CD1c-positive myeloid dendritic cell (primary cell): ENCODE data around the gene MIDN.

Source experiments
- DNase-seq: peaks from one replicate; pipeline ENCODE4 v3.0.0-alpha.2; 2016; ENCODE audit errors: extremely low spot score

The MIDN gene

DNA sequence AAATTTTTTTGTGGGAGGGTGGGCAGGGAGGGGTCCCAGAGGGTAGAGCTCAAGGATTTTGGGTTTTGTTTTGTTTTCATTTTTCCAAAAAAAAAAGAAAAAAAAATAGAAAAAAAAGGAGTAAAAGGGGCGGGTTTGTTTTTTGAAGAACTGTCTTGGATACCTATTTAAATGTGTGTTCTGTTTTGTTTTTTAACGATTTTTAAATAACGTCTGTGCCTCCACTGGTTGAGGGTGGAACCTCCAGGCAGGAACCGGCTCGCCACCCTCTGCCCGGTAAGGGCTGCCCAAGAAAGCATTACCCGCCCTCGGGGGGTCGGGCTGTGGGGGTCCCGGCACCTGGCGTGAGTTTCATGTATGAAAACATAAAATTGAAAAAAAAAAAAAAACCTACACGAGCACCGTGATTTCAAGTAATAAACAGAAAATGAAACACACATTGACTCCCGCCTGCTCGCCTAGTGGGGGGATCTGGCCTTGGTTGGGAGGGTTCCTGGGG, 10.4 kb downstream of the MIDN start:
- no peak for DNase-seq

DNA sequence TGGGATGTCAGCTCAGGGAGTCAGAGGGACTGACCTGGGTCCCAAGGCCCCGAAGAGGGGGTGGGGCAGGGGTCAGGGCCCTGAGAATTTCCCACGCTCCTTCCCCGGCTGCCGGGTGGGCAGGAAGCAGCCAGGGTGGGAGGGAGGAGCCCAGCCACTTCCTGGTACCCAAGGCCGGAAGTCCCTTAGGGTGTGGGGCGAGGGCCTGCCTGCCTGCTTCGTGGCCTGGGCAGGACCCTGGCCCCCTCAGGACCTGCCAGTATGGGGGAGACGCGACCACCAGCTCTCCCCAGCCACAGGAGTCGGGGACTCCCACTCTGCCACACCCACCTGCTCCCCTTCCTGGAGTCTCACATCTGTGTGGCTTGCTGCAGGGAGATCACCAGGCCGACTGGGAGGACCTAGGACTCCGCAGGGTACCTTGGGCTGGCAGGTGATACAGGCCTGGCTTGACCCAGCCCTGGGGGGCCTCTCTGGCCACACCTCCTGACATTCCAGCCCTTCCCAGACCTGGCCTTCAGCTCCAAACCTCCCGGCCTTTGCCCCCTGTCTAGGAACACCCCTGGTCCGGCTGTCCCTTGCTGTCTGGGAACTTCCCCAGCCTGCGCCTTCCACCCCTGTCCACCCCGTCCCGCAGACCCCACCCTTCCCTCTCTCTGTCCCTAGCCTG, 11.0 kb downstream of the MIDN start:
- peak; percentile 69 for DNase-seq

DNA sequence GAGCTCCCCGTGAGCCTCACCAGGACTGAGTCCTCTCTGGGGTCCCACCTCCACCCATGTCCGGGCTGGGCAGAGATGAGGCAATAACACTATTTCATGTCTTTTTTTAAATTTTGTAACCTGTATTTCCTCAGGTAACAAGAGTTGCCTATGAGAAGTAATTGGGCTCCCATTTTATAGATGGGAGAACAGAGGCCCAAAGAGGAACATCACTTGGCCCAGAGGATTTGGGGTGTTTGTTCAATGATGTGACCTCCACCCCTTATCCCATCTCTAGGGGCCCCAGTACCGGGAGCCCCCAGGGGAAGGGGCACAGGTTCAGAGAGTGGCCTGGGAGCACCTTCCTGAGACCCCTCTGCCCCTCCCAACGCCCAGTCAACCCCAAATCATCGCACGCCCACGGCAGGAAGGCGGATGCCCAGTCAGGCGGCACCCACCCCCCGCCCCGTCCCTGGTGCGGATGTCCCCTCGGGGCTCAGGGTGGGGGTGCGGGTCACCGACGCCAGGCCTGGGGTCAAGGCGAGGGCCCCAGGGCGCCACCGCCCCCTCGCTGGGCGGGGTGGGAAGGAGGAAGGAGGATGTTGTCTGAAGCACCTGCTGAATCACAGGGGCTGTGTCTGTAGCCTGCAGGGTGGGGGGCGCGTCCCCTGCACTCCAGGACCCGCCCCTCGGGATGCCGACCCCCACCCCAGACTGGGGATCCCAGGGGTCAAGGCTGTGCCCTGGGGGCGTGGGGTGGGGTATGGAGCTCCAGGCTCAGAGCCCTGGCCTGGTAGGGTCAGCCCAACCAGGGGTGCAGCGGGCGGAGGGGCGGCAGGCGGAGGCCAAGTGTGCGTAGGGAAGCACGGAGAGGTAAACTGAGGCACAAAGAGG, 11.7 kb downstream of the MIDN start:
- DNase-seq = peak; percentile 86

DNA sequence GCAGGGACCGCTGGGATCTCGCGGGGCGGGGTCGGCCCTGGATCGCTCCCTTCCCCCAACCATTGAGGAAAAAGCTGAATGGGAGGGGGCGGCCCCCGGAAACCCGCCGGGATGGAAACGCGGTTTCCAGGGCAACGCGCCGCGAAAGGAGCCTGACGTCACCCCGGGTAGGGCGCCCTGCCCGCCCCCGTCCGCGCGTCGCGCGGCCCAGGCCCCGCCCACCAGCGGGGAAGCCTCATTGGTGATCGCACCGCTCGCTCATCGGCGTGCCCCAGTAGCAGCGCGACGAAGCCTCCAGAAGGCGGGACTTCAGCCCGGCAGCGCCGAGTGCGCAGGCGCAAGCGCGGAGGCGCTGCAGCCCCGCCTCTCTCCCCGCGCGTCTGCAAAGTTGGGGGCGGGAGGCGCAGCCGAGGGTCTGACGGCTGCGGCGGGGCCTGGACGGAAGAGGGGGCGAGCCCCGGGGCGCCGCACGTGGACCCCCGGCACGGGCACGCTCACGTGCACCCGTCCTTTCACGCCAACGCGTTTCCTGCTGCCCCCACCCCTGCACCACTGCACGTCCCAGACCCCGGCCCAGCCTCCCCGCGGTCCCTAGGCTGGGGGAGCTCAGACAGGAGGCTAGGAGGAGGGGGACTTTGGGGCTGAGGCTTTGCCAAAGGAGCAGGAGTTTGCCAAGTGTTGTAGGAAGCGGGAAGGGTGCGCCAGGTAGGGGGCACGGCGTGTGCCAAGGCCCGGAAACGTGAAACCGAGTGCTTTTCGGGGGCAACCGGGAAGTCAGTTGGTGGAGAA, 12.6 kb downstream of the MIDN start:
- peak; percentile 99 for DNase-seq

DNA sequence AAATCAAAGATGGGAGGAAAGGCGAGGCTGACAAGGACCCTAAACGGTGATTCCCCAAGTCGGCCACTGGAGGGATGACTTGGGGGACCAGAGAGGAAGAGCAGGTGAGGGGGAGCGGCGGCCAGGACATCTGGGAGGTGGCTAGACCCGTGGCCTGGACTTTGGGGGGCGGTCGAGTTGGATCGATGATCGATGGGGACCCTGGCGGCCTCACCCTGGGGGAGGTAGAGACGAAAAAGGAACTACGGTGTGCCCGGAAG, 13.1 kb downstream of the MIDN start:
- DNase-seq = no peak

DNA sequence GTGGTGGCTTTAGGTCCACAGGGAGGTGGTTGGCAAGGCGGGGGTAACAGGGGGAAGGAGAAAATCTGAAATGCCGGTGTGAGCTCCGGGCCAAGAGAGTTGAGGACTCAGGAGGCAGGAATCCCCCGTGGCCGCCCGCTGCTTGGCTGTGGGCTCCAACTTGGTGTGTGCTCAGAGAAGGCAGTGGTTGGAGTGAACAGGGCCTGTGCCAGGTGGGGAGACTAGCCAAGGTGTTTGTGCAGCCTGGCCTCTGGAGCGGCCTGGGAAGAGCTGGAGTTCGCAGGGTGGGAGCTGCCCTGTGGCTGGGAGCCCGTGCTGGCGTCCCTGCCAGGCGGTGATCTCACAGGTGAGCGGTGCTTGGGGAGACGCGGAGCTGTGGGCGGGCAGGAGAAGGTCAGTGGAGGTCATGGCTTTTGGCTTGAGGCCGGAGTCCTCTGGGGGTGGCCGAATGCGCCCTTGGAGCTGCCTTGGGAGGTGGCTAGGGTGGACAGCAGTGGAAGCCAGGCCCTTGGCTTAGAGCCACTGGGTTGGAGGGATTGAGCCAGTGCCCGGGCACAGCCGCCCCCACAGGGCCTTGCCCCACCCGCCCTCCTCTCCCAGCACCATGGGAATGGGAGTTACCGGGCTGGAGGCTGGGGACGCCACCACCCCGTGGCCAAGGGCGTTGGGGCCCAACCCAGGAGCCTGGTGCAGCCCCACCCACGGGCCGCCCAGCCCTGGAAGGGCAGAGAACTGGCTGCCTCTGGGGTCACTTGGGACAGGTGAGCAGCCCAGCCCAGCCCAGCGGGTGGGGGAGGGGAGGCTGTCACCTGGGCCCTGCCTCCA, 13.6 kb downstream of the MIDN start:
- DNase-seq = peak; percentile 45

DNA sequence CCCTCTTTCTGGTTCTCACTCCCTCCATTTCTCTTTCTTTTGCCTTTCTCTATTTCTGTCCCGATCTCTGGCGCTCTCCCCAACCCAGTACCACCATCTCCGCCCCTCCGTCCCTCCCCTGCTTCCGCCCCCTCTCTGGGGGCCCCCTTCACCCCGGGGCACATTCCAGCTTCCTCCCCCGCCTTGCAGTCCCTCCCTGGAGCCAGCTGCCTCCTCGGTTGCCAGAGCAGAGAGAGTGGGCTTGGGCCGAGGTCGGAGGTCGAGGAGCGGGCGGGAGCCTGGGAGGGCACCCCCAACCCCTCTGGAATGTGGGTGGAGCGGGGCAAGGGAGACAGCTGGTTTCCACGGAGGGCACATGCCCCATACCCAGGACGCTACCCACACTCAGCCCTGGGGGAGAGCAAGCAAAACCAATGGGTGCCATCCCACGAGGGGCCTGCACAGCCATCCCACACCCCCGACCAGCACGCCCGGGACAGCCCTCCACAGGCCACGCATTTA, 14.3 kb downstream of the MIDN start:
- no peak for DNase-seq

DNA sequence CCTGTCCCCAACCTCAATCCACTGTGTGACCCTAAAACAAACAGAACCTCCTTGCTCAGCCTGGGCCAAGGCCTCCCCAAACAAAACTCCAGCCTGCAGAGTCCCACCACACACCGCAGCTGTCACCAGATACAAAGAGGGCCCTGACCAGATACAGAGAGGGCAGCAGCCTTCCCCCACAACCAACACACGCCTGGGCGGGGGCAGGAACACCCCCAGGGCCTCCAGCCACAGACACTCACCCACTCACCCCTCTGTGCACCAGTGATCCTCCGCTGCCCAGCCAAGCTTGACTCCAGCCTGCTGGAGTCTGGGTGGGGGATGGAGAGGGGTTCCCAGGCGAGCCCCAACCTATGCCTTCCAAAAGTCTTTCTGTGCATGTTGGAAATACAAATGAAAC, 14.8 kb downstream of the MIDN start:
- no peak for DNase-seq

DNA sequence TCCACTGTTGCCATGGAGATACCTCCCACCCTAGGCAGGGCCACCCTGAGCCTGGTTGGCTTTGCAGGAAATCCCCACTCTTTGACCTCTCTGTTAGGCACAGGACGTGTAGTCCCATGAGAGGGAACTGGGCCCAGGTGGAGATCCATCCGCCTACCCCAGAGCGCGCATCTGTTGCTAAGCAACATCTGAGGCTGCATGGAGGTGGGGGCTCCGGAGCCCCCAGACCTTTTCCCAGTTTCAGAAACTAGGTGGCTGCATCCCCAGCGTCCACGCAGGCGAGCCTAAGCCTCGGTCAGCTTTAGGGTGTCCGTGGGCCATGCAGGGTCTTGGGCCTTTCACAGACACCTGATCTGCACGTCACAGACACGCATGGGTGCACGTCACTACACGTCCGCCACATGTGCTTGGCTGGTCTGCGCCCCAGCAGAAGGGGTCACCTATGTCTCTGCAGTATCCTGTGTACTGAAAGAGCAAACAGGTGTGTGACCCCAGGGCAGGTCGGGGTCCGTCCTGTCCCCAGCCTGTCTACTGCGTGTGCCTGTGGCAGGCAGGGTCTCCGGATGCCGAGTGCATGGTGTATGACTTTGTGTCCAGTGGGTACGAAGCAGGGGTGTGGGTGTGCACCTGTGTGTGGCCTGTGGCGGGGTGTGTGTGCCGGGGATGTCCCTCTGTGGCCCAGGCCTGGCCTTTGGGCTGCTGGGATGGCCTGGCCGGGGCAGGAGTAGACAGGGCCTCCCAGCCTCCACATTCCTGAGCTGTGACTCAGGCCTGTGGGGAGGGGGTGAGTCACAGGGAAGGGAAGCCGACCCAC, 16.6 kb downstream of the MIDN start:
- peak; percentile 62 for DNase-seq

DNA sequence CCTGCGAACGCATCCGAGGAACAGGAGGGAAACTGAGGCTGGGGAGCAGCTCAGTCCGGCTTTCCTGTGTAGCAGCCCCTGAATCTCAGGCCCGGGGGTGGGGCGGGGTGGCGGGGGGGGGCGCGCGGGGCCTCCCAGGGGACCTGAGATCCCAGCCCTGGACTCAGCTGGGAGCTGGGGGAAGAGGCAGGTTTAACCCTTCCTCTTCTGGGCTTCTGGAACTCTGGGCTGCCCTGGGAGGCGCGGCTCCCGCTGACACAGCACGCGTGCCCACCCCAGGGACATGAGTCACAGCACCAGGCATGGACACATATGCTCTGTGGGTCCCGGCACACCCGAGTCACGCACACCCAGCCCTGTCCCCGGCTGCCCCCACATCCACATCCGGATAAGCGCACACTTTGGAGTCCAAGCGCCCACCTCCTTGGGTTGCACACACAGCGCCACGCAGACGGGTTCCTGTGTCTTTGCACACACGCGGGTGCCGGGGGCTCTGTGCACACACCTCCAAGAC, 17.3 kb downstream of the MIDN start:
- DNase-seq = peak; percentile 92

DNA sequence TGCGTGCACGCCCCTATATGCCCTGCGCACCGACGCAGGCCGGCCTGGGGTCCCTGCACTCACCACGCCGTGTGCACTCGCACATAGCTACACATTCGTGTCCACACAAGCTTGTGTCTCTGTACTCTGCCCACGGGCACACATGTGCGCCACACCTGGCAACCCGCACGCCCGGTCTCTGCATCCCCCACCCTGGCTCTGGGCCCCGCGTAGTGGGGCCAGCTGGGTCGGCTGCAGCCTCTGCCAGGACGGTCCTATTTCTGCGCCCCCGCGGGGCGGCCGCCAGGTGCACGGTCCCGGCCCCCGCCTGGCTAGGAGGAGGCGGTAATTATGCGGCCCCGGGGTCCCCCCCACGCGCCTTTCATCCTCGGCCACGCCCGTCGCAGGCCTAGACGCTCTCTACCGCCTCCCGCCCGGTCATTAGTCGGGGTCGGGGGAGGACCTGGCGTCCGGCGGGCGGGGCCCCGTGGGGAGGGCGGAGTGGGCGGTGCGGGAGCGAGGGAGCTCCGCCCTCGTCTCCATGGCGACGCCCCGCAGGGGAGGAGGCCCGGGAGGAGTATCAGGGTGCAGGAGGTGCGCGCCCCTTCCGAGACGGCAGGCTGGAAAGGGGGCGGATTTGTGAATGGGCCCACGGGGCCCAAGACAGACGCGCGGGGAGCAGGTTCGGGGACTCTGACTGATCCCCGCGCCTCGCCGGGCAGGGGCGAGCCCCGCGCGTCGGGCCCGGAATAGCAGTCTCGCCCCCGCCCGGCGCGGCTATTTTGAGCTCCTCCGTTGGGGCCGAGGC, 17.9 kb downstream of the MIDN start:
- DNase-seq = peak; percentile 95

DNA sequence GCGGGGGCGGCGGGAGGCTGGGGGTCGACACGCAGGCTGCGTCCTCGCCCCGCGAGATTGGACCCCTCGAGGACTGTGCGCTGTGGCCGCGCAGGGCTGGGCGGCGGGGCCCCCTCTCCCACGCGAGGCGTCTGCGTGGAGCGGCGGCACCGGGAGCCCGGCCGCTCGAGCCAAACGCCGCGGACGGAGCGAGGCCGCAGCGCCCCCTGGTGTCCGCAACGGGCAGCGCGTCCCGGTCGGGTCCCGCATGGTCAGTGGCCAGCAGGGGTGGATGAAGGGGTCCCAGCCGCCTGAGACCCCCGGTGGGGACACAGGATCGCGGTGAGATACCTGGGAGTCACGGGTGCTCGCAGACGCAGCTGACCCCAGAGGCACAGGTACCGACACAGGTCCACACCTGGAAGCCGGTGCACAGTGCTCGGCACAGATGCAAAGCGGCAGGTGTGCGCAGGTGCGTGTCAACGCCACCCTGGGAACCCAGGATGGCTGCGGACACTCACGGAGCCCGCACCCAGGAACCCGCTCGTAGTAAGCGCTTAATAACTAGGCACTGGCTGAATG, 18.6 kb downstream of the MIDN start:
- DNase-seq = peak; percentile 86

DNA sequence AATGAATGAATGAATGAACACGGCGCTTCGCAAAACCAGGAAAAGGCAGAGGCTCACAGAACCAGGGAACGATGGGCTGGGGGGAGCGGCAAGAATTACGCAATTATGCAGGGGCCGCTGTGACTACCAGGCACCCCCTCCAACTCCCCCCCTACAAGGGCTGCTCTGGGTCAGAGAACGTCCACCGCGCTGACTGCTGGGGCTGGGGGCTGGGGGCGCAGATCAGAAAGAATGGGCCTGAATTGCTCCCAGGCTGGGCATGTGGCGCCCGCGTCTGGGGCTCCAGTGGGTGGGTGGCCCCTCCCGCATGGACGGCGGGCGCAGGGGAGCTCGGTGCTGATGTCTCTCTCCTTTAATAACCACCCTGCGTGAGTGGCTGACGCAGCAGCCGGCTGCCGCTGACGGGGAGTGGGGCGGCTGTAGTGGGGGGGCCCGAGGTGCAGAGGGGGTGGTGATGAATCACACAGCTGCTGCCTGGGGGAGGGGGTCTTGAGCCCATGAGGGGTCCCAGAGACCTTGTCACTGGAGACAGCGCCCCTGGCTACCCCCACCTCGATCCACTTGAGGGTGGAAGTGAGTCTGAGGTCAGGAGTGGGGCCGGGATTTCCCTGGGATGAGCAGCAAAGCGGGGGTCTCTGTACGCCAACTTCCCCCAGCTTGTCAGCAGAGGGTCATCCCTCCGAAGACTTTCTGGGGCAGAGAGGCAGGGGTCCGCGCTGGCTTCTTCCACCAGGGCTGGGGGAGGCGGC, 19.3 kb downstream of the MIDN start:
- peak; percentile 53 for DNase-seq

DNA sequence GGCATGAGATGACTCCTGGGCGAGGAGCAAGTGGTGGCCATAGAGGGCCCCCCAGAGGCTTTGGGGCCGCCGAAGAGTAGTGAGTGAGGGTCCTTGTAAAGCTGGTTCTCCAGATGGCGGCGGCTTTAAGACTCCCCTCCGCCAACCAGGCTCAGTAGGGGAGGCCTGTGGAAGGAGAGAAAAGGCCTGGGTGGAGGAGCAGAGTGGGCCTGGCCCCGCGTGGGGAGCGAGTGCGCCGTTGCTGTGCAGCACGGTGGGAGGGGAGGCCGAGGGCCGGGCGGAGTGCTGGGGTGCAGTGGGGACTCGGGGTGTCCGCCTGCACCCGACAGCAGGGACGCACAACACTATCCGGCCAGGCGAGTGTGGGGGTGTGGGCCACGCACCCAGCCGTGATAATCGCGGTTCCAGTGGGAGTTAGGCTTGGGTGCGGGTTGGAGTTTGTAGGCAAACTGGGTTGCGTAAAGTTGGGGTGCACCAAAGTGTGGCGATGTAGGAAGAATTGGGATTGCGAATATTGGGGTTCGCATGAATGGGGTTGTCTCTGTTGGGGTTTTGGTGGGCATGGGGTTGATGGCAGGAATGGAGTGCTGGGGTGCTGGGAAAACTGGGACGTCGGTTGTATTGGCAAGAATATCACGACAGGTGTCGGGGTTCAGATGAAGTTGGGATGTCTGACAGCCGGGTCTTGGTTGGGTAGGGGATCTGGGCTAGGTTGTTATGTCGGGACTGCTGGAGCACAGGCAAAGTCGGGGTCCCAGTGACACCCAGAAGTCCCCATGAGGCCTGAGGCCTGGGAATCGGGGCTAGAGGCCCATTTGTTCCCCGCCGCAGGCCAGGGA, 20.1 kb downstream of the MIDN start:
- no peak for DNase-seq

DNA sequence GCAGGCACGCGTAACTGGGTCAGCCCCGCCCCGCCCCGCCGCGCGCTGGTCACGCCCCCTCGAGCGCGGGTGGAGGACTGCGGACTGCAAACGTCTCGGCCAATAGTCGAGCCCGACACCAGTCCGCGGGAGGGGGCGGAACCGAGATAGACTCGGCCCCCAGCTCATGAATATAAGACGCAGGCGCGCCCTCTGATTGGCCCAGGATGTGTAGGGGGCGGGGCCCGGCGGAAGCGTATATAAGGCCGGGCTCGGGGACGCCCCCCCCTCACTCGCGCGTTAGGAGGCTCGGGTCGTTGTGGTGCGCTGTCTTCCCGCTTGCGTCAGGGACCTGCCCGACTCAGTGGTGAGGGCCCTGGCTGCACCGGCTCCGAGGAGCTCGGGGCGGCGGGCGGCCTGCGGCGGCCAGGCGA, 20.7 kb downstream of the MIDN start, which contains the start of gene CIRBP:
TSS of gene CIRBP (plus strand) at position 268 of the 413 bp plus-strand sequence. CDS start 1,602 bp downstream, outside the sequence.
- peak; percentile 99 for DNase-seq

DNA sequence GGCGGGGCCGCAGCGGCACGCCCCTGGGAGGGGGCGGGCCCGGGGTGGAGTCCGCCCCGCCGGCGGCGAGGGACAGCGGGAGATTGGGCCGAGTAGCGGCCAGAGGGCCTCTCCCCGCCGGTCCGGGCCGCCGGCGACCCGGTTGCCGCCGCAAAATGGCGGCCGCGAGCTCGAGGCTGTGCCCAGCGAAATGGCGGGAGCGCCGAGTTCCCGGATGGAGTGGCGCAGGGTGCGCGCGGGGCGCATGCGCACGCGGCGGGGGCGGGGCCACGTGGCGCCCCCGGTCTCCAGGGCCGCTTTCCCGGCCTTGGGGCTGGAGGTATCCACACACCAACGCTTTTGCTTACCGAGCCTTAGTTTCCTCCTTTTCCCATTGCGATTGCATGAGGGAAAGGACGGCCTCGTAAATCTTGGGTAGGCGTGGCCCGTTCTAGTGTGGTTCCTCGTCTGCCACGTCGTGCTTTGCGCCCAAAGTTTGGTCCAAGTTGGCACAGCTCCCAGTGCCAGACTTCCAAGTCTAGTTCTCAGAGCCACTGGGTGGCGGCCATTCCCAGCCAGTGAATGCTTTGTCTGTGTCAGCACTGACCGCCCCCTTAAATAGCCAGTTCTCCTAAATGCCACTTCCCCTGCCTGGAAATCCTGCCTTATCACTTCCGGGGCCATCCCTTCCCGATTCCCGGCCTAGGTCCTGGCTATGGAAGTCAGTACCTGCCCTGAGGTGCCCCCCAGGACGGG, 21.3 kb downstream of the MIDN start:
- peak; percentile 93 for DNase-seq
